ENCODE data around the gene CEP85.

- TF ChIP-seq POLR2A (IDR thresholded peaks at IDR 0.05) (no peak), CTCF (IDR thresholded peaks at IDR 0.05) (no peak)
Observed at GRCh38 chr1:26257222-26257621, 23.2 kb downstream of the CEP85 start.
